ENCODE data around the gene SYT7. TPM values are rescaled to one million over a fixed set of nuclear protein-coding genes. Genes with fewer than 3 reads are reported as not detected.

Gene SYT7
- total and polyA plus RNA-seq, 2 of the 8 experiments (the other 6 are each of a cell fraction or from before 2014, with no cell fraction given): 9.6 to 10.5 TPM

GRCh38 chr11:61476371-61476770 lies 104.5 kb downstream of the SYT7 start:
- Histone ChIP-seq H3K27ac (ENCODE audit: low read depth, low read length) (no peak overlapping the region), H3K79me2 (ENCODE audit: control insufficient read depth in 1 of 2, insufficient read depth in 2 of 2, low read length in 2 of 2) (no peaks in the 10 kb centered on the region), H4K5ac (ENCODE audit: insufficient read length, low read depth, low read length) (no peak overlapping the region), H2AK5ac (ENCODE audit: low read depth, low read length) (no peak overlapping the region), H3K23me2 (ENCODE audit: low read depth, low read length) (no peaks in the 10 kb centered on the region), H3K4me1 (replicated peaks in 1 of 4; ENCODE audit: control insufficient read depth in 3 of 4, insufficient read depth in 4 of 4, low read length in 3 of 4) (peaks cover 0 to 11% (median 3%) of the 10 kb centered on the region in 4 experiments; a peak in 4 of 7 replicates), H3K9me3 (ENCODE audit: insufficient read depth in 2 of 2, low read depth in 1 of 2, low read length in 1 of 2) (no peaks in the 10 kb centered on the region), H3K4me3 (ENCODE audit: extremely low read depth in 1 of 4, insufficient read depth in 2 of 4, low read depth in 3 of 4, low read length in 4 of 4) (no peak overlapping the region), H3K23ac (ENCODE audit: insufficient read length) (no peak overlapping the region), H2BK12ac (ENCODE audit: low read depth, low read length) (0 out of 2 replicates have a peak overlapping the region, but pooled peaks have one; percentile 27), H3K9ac (replicated peaks in 1 of 4; ENCODE audit: extremely low read depth in 1 of 4, low read depth in 3 of 4, low read length in 3 of 4) (no peak overlapping the region), H2BK5ac (ENCODE audit: low read depth, low read length) (no peak overlapping the region), H4K8ac (ENCODE audit: extremely low read depth, insufficient read depth, low read length) (no peak overlapping the region), H3K18ac (ENCODE audit: extremely low read depth, low read length) (no peak overlapping the region), H3K4me2 (ENCODE audit: insufficient read depth in 1 of 2, low read depth in 2 of 2, low read length in 2 of 2) (no peak overlapping the region), H3K27me3 (replicated peaks in 1 of 4; ENCODE audit: control insufficient read depth in 3 of 4, extremely low read depth in 1 of 4, insufficient read depth in 3 of 4, low read length in 3 of 4) (no peaks in the 10 kb centered on the region), H2BK15ac (ENCODE audit: low read length) (no peak overlapping the region), H3K36me3 (ENCODE audit: control insufficient read depth in 2 of 4, insufficient read depth in 4 of 4, low read length in 3 of 4) (no peaks in the 10 kb centered on the region), H3K56ac (replicated peaks; ENCODE audit: insufficient read length, low read depth, low read length) (no peak overlapping the region), H4K91ac (replicated peaks; ENCODE audit: insufficient read length, low read length) (no peak overlapping the region), H3K4ac (replicated peaks; ENCODE audit: insufficient read length, low read depth, low read length) (no peak overlapping the region), H2BK120ac (replicated peaks; ENCODE audit: low read depth, low read length) (no peak overlapping the region), H2AFZ (ENCODE audit: low read length) (no peak overlapping the region), H3K79me1 (ENCODE audit: low read depth, low read length) (no peaks in the 10 kb centered on the region), H4K20me1 (replicated peaks in 1 of 2; ENCODE audit: control insufficient read depth in 1 of 2, insufficient read depth in 2 of 2, low read length in 2 of 2) (peaks cover 0 to 2% of the 10 kb centered on the region in 2 experiments), H3K14ac (ENCODE audit: insufficient read length) (no peak overlapping the region), H2BK20ac (ENCODE audit: low read length) (peak overlapping the region; percentile 32; the same call in 1 of the 2 replicates)
- FAIRE-seq: no peak
- POLR2A ChIA-PET (ENCODE audit: partially characterized antibody): interaction anchor here (1.0 to 2.8 kb wide), 5 partner anchors 34 to 153 kb away, joined by 3 to 11 read pairs (median 7); partner anchors contain the start of genes CPSF7 and SDHAF2
- CTCF ChIA-PET (ENCODE audit: partially characterized antibody): interaction anchor here (1.1 to 57.8 kb wide), 18 partner anchors 8 to 257 kb away, joined by 3 to 2106 read pairs (median 15); partner anchors contain the start of gene LRRC10B
- no peak for DNase-seq (ENCODE audit: low read depth in 1 of 2, low spot score in 2 of 2)
- 93% methylated on average over 3 of the region's 3 CpGs; no CpG with 5 or more reads in 1 of the 2 experiments for WGBS, 2 experiments (ENCODE audit: extremely low coverage in 1 of 2, insufficient coverage in 1 of 2, insufficient read length in 1 of 2, insufficient replicate concordance in 2 of 2, low coverage in 1 of 2, low lambda C conversion rate in 2 of 2, missing lambda C conversion rate in 1 of 2)
- TF ChIP-seq JUND (IDR thresholded peaks at IDR 0.05; ENCODE audit: low read length): no peak
- TF ChIP-seq CHD2 (IDR thresholded peaks at IDR 0.05; ENCODE audit: low read length): no peak
- no peak for TF ChIP-seq POU5F1 (IDR thresholded peaks at IDR 0.05; ENCODE audit: low read depth, low read length)
- TF ChIP-seq EZH2 (IDR thresholded peaks at IDR 0.05; ENCODE audit: low read depth, low read length, severe bottlenecking): no peak
- TF ChIP-seq POLR2A (IDR thresholded peaks at IDR 0.05; ENCODE audit: control extremely low read depth in 1 of 2, low read depth in 2 of 2, low read length in 2 of 2): no peak
- TF ChIP-seq ASH2L (IDR thresholded peaks at IDR 0.05; ENCODE audit: low read length): no peak
- no peak for TF ChIP-seq CEBPB (IDR thresholded peaks at IDR 0.05; ENCODE audit: low read depth, low read length)
- TF ChIP-seq HDAC2 (IDR thresholded peaks at IDR 0.05; ENCODE audit: borderline replicate concordance in 1 of 2, low read depth in 2 of 2, low read length in 2 of 2): no peak
- no peak for TF ChIP-seq KDM1A (IDR thresholded peaks at IDR 0.05; ENCODE audit: borderline replicate concordance, low read length)
- no peak for TF ChIP-seq ZNF274 (IDR thresholded peaks at IDR 0.05; ENCODE audit: borderline replicate concordance, extremely low read depth, low read length)
- TF ChIP-seq SIN3A (conservative IDR thresholded peaks at IDR 0.05 in 1 of 2, IDR thresholded peaks at IDR 0.05 in 1 of 2; ENCODE audit: low read depth in 1 of 2, low read length in 2 of 2): no peak
- no peak for TF ChIP-seq SUZ12 (IDR thresholded peaks at IDR 0.05; ENCODE audit: low read length)
- no peak for TF ChIP-seq CBX5 (IDR thresholded peaks at IDR 0.05; ENCODE audit: low read depth, low read length)

All from H1 (cell line).